ENCODE results near the gene OSBPL10.

Gene OSBPL10

DNA sequence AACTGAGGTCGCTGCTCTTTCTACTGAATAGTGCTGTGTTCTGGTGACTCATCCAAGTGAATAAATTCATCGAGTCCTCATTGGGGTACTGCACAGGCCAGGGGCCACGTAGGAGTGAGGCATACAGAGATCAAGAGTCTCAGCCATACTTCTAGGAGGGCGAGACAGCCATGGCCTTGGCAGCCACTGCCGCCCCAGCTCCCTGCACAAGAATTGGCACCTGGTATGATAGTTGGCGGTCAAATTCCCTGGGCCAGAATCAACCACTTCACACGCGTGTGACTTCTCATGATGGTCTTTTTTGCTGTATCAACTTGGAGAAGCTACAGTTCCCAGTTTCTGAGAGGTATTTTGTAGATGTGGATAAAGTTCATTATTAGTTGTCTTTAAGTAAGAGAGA, 161.6 kb downstream of the OSBPL10 start:
- Histone ChIP-seq H2AFZ (ENCODE audit: low read depth, low read length) (no peak overlapping the region), H3K14ac (ENCODE audit: low read length in 2 of 2) (no peak overlapping the region), H3K9ac (ENCODE audit: low read length) (no peak overlapping the region), H4K8ac (ENCODE audit: low read length) (no peak overlapping the region), H3K36me3 (ENCODE audit: control insufficient read depth in 1 of 2, insufficient read depth in 2 of 2, low read depth in 1 of 2, low read length in 2 of 2) (peaks cover 0 to 17% of the 10 kb centered on the region in 2 experiments), H2BK120ac (ENCODE audit: low read depth, low read length) (no peak overlapping the region), H3K27ac (ENCODE audit: low read length, poor library complexity, severe bottlenecking) (no peak overlapping the region), H3K4ac (ENCODE audit: low read depth in 1 of 2, low read length in 2 of 2) (no peak overlapping the region), H2BK5ac (ENCODE audit: low read depth, low read length, poor library complexity, severe bottlenecking) (no peak overlapping the region), H2BK15ac (ENCODE audit: low read depth, poor library complexity, severe bottlenecking) (no peak overlapping the region), H3K79me1 (replicated peaks; ENCODE audit: low read length, poor library complexity, severe bottlenecking) (peaks cover 22% of the 10 kb centered on the region), H3K4me2 (ENCODE audit: low read length, poor library complexity, severe bottlenecking) (no peak overlapping the region), H3K4me1 (ENCODE audit: control insufficient read depth, insufficient read depth, low read depth, low read length) (peaks cover 4% of the 10 kb centered on the region), H2AK5ac (ENCODE audit: low read length, severe bottlenecking) (no peak overlapping the region), H3K18ac (ENCODE audit: low read depth in 1 of 2, low read length in 2 of 2) (no peak overlapping the region), H3K4me3 (ENCODE audit: insufficient read depth in 1 of 2, low read depth in 1 of 2, low read length in 2 of 2) (no peak overlapping the region), H4K91ac (ENCODE audit: low read length) (no peak overlapping the region), H3K23ac (ENCODE audit: low read length in 2 of 2) (no peak overlapping the region), H2BK12ac (ENCODE audit: low read length in 2 of 2) (no peak overlapping the region), H3K9me3 (ENCODE audit: control insufficient read depth, low read length) (no peaks in the 10 kb centered on the region), H3K27me3 (ENCODE audit: control insufficient read depth in 1 of 2, insufficient read depth in 1 of 2, low read length in 2 of 2) (no peaks in the 10 kb centered on the region)
- 94% methylated on average over 8 of the region's 8 CpGs for WGBS
- no peak for DNase-seq

DNA sequence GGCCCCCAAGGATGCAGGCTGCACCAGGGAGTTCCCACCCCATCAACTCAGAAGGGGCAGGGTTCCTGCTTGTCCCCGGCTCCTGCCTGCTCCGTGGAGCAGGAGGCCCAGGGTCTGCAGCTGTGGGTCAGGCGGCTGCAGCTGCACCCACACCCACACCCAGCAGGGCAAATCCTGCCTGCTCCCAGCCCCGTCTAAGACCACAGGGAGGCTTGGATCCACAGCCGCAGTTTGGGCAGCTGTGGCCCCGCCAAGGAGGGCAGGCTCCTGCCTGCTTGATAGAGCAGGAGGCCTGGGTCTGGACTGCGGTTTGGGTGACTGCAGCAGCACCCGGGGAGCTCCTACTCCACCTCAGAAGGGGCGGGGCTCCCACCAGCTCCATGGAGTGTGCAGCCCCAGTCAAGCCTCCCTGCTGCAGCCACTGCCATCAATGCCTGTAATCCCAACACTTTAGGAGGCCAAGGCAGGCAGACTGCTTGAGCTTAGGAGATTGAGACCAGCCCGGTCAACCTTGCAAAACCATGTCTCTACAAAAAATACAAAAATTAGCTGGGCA, 163.6 kb downstream of the OSBPL10 start:
- peak overlapping the region in 1 of 2 experiments; percentile 72 for H3K23ac ChIP-seq (ENCODE audit: low read length in 2 of 2)
- no peak overlapping the region for H2AK5ac ChIP-seq (ENCODE audit: low read length, severe bottlenecking)
- no peaks in the 10 kb centered on the region for H3K27me3 ChIP-seq (ENCODE audit: control insufficient read depth in 1 of 2, insufficient read depth in 1 of 2, low read length in 2 of 2)
- H2BK5ac ChIP-seq (ENCODE audit: low read depth, low read length, poor library complexity, severe bottlenecking): no peak overlapping the region
- no peak overlapping the region for H4K8ac ChIP-seq (ENCODE audit: low read length)
- no peak overlapping the region for H3K4me2 ChIP-seq (ENCODE audit: low read length, poor library complexity, severe bottlenecking)
- H2AFZ ChIP-seq (ENCODE audit: low read depth, low read length): no peak overlapping the region
- DNase-seq: no peak
- H2BK15ac ChIP-seq (ENCODE audit: low read depth, poor library complexity, severe bottlenecking): no peak overlapping the region
- no peaks in the 10 kb centered on the region for H3K9me3 ChIP-seq (ENCODE audit: control insufficient read depth, low read length)
- no peak overlapping the region for H2BK12ac ChIP-seq (ENCODE audit: low read length in 2 of 2)
- no peak overlapping the region for H3K18ac ChIP-seq (ENCODE audit: low read depth in 1 of 2, low read length in 2 of 2)
- H3K9ac ChIP-seq (ENCODE audit: low read length): no peak overlapping the region
- peaks cover 22% of the 10 kb centered on the region for H3K79me1 ChIP-seq (replicated peaks; ENCODE audit: low read length, poor library complexity, severe bottlenecking)
- peak overlapping the region in 1 of 2 experiments; percentile 36 for H3K14ac ChIP-seq (ENCODE audit: low read length in 2 of 2)
- H3K36me3 ChIP-seq (ENCODE audit: control insufficient read depth in 1 of 2, insufficient read depth in 2 of 2, low read depth in 1 of 2, low read length in 2 of 2): peaks cover 0 to 21% of the 10 kb centered on the region in 2 experiments
- no peak overlapping the region for H4K91ac ChIP-seq (ENCODE audit: low read length)
- no peak overlapping the region for H2BK120ac ChIP-seq (ENCODE audit: low read depth, low read length)
- no peak overlapping the region for H3K4ac ChIP-seq (ENCODE audit: low read depth in 1 of 2, low read length in 2 of 2)
- H3K27ac ChIP-seq (ENCODE audit: low read length, poor library complexity, severe bottlenecking): no peak overlapping the region
- H3K4me3 ChIP-seq (ENCODE audit: insufficient read depth in 1 of 2, low read depth in 1 of 2, low read length in 2 of 2): no peak overlapping the region
- H3K4me1 ChIP-seq (ENCODE audit: control insufficient read depth, insufficient read depth, low read depth, low read length): peaks cover 5% of the 10 kb centered on the region
- WGBS: 89% methylated on average over 9 of the region's 10 CpGs

DNA sequence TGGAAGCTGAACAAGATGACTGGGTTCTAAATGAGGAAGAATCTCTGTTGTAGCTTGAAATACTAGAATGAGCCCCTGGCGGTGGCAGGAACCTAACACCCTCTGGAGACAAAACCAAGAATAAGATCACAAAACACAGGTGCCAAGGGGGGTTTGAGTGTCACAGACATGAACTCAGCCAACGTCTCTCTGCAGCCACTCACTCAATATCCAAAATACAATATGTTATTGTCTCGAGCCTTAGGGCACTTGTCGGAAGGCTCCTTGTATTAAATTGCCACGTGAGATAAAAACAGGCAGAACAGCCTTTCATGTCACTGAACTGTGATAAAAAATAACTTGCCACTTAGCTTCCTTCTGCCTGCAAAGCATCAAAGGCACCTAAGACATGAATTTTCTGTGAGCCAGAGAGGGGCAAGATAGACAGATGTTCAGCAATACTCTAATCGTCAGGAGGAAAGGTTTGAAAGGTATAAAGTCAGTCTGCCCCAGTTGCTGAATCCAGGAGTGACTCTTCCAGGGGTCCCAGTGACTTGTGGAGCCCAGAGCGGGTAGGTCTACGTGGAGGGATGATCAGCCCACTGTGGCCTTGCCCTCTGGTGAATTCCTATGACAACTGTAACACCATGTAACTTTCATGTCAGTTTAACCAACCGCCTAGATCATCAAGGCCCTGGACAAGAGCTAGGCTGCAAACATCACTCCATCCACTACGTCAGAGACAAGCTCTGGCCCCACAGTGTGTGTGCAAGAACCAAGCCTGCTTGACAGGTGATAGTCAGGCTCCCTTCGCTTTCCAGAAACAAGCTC, 165.2 kb downstream of the OSBPL10 start:
- Histone ChIP-seq H2BK120ac (ENCODE audit: low read depth, low read length) (no peak overlapping the region), H3K36me3 (ENCODE audit: control insufficient read depth in 1 of 2, insufficient read depth in 2 of 2, low read depth in 1 of 2, low read length in 2 of 2) (peaks cover 0 to 21% of the 10 kb centered on the region in 2 experiments), H3K9me3 (ENCODE audit: control insufficient read depth, low read length) (no peaks in the 10 kb centered on the region), H3K14ac (ENCODE audit: low read length in 2 of 2) (no peak overlapping the region), H3K23ac (ENCODE audit: low read length in 2 of 2) (no peak overlapping the region), H3K4ac (ENCODE audit: low read depth in 1 of 2, low read length in 2 of 2) (no peak overlapping the region), H3K79me1 (replicated peaks; ENCODE audit: low read length, poor library complexity, severe bottlenecking) (peaks cover 24% of the 10 kb centered on the region), H2BK15ac (ENCODE audit: low read depth, poor library complexity, severe bottlenecking) (no peak overlapping the region), H3K4me3 (ENCODE audit: insufficient read depth in 1 of 2, low read depth in 1 of 2, low read length in 2 of 2) (no peak overlapping the region), H2AK5ac (ENCODE audit: low read length, severe bottlenecking) (no peak overlapping the region), H2BK12ac (ENCODE audit: low read length in 2 of 2) (no peak overlapping the region), H3K27ac (ENCODE audit: low read length, poor library complexity, severe bottlenecking) (no peak overlapping the region), H3K4me2 (ENCODE audit: low read length, poor library complexity, severe bottlenecking) (no peak overlapping the region), H4K8ac (ENCODE audit: low read length) (no peak overlapping the region), H3K27me3 (ENCODE audit: control insufficient read depth in 1 of 2, insufficient read depth in 1 of 2, low read length in 2 of 2) (no peaks in the 10 kb centered on the region), H4K91ac (ENCODE audit: low read length) (no peak overlapping the region), H3K4me1 (ENCODE audit: control insufficient read depth, insufficient read depth, low read depth, low read length) (peaks cover 5% of the 10 kb centered on the region), H2AFZ (ENCODE audit: low read depth, low read length) (no peak overlapping the region), H3K9ac (ENCODE audit: low read length) (no peak overlapping the region), H2BK5ac (ENCODE audit: low read depth, low read length, poor library complexity, severe bottlenecking) (no peak overlapping the region), H3K18ac (ENCODE audit: low read depth in 1 of 2, low read length in 2 of 2) (no peak overlapping the region)
- no peak for DNase-seq
- WGBS: 79% methylated on average over 11 of the region's 11 CpGs

DNA sequence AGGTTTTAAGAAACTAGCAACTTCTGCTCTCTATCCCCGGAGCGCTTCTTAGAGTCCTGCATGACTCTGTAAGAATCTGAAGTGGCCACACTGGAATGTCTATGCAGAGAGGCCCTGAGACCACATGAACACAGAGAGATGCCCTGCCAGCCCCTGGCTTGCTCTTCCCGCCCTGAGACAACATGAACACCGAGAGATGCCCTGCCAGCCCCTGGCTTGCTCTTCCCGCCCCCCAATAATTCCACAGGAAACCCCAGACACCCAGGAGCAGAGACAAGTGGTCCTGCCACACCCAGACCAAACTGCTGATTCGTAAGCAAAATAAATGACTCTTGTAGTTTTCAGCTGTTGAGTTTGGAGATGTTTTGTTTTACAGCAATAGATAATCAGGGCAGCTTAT, 166.1 kb downstream of the OSBPL10 start:
- no peak overlapping the region for H3K9ac ChIP-seq (ENCODE audit: low read length)
- DNase-seq: peak; percentile 12
- no peak overlapping the region for H3K14ac ChIP-seq (ENCODE audit: low read length in 2 of 2)
- H4K91ac ChIP-seq (ENCODE audit: low read length): no peak overlapping the region
- no peak overlapping the region for H2BK12ac ChIP-seq (ENCODE audit: low read length in 2 of 2)
- no peak overlapping the region for H3K4me2 ChIP-seq (ENCODE audit: low read length, poor library complexity, severe bottlenecking)
- H3K36me3 ChIP-seq (ENCODE audit: control insufficient read depth in 1 of 2, insufficient read depth in 2 of 2, low read depth in 1 of 2, low read length in 2 of 2): peaks cover 0 to 21% of the 10 kb centered on the region in 2 experiments
- no peak overlapping the region for H2AFZ ChIP-seq (ENCODE audit: low read depth, low read length)
- peaks cover 24% of the 10 kb centered on the region for H3K79me1 ChIP-seq (replicated peaks; ENCODE audit: low read length, poor library complexity, severe bottlenecking)
- H4K8ac ChIP-seq (ENCODE audit: low read length): no peak overlapping the region
- no peak overlapping the region for H2AK5ac ChIP-seq (ENCODE audit: low read length, severe bottlenecking)
- H2BK120ac ChIP-seq (ENCODE audit: low read depth, low read length): no peak overlapping the region
- no peak overlapping the region for H3K23ac ChIP-seq (ENCODE audit: low read length in 2 of 2)
- H3K18ac ChIP-seq (ENCODE audit: low read depth in 1 of 2, low read length in 2 of 2): no peak overlapping the region
- 84% methylated on average over 3 of the region's 6 CpGs for WGBS
- no peak overlapping the region for H3K4ac ChIP-seq (ENCODE audit: low read depth in 1 of 2, low read length in 2 of 2)
- H2BK5ac ChIP-seq (ENCODE audit: low read depth, low read length, poor library complexity, severe bottlenecking): no peak overlapping the region
- H3K4me1 ChIP-seq (ENCODE audit: control insufficient read depth, insufficient read depth, low read depth, low read length): peaks cover 5% of the 10 kb centered on the region
- H3K27me3 ChIP-seq (ENCODE audit: control insufficient read depth in 1 of 2, insufficient read depth in 1 of 2, low read length in 2 of 2): no peaks in the 10 kb centered on the region
- no peak overlapping the region for H2BK15ac ChIP-seq (ENCODE audit: low read depth, poor library complexity, severe bottlenecking)
- no peaks in the 10 kb centered on the region for H3K9me3 ChIP-seq (ENCODE audit: control insufficient read depth, low read length)
- H3K27ac ChIP-seq (ENCODE audit: low read length, poor library complexity, severe bottlenecking): no peak overlapping the region
- no peak overlapping the region for H3K4me3 ChIP-seq (ENCODE audit: insufficient read depth in 1 of 2, low read depth in 1 of 2, low read length in 2 of 2)
